Measurements from ENCODE around the gene OPN1SW.

Gene OPN1SW

GRCh38 chr7:128777156-128778123 lies 1.8 kb upstream of the OPN1SW start:
- no CpG with 5 or more reads among the region's 5 CpGs for WGBS (ENCODE audit: extremely low coverage, insufficient coverage, low lambda C conversion rate)
- Histone ChIP-seq H3K27me3 (ENCODE audit: insufficient read depth, low read length, poor library complexity) (no peaks in the 10 kb centered on the region), H3K79me2 (ENCODE audit: control insufficient read depth, insufficient read depth, low read length) (no peaks in the 10 kb centered on the region), H3K23ac (ENCODE audit: low read length) (no peak overlapping the region), H4K5ac (ENCODE audit: low read length) (no peak overlapping the region), H3K9ac (ENCODE audit: low read length) (no peak overlapping the region), H3K4me3 (ENCODE audit: low read length) (no peak overlapping the region), H3K4me2 (ENCODE audit: low read length) (no peak overlapping the region), H4K8ac (ENCODE audit: low read depth, low read length) (no peak overlapping the region), H2BK120ac (ENCODE audit: low read depth, low read length) (no peak overlapping the region), H3K4ac (ENCODE audit: low read depth, low read length) (no peak overlapping the region), H3K18ac (ENCODE audit: low read length) (no peak overlapping the region), H3K79me1 (ENCODE audit: low read length) (no peaks in the 10 kb centered on the region), H3K27ac (ENCODE audit: low read depth, low read length) (no peak overlapping the region), H3K36me3 (ENCODE audit: control insufficient read depth, insufficient read depth, low read length) (no peaks in the 10 kb centered on the region), H2BK5ac (ENCODE audit: low read length) (no peak overlapping the region), H2BK15ac (replicated peaks; ENCODE audit: low read depth) (no peak overlapping the region), H3K56ac (ENCODE audit: low read length) (no peak overlapping the region), H2AK5ac (ENCODE audit: low read length) (no peak overlapping the region), H3K4me1 (ENCODE audit: control insufficient read depth, low read depth, low read length) (no peaks in the 10 kb centered on the region)
- DNase-seq, result no peak

GRCh38 chr7:128774921-128775320 lies 673 bp downstream of the OPN1SW start:
- Histone ChIP-seq H3K27ac (ENCODE audit: low read depth, low read length) (no peak overlapping the region), H3K79me1 (ENCODE audit: low read length) (no peaks in the 10 kb centered on the region), H3K56ac (ENCODE audit: low read length) (no peak overlapping the region), H3K18ac (ENCODE audit: low read length) (no peak overlapping the region), H3K4me1 (ENCODE audit: control insufficient read depth, low read depth, low read length) (no peaks in the 10 kb centered on the region), H3K4ac (ENCODE audit: low read depth, low read length) (no peak overlapping the region), H2AK5ac (ENCODE audit: low read length) (no peak overlapping the region), H2BK5ac (ENCODE audit: low read length) (no peak overlapping the region), H2BK120ac (ENCODE audit: low read depth, low read length) (no peak overlapping the region), H3K4me2 (ENCODE audit: low read length) (no peak overlapping the region), H3K36me3 (ENCODE audit: control insufficient read depth, insufficient read depth, low read length) (peaks cover 3% of the 10 kb centered on the region), H2BK15ac (replicated peaks; ENCODE audit: low read depth) (no peak overlapping the region), H4K8ac (ENCODE audit: low read depth, low read length) (no peak overlapping the region), H3K79me2 (ENCODE audit: control insufficient read depth, insufficient read depth, low read length) (no peaks in the 10 kb centered on the region), H3K4me3 (ENCODE audit: low read length) (no peak overlapping the region), H3K27me3 (ENCODE audit: insufficient read depth, low read length, poor library complexity) (no peaks in the 10 kb centered on the region), H3K9ac (ENCODE audit: low read length) (no peak overlapping the region), H3K23ac (ENCODE audit: low read length) (no peak overlapping the region), H4K5ac (ENCODE audit: low read length) (no peak overlapping the region)
- no peak for DNase-seq
- no CpG with 5 or more reads among the region's 7 CpGs for WGBS (ENCODE audit: extremely low coverage, insufficient coverage, low lambda C conversion rate)

GRCh38 chr7:128774029-128774689 lies 1.4 kb downstream of the OPN1SW start:
- Histone ChIP-seq H3K56ac (ENCODE audit: low read length) (no peak overlapping the region), H3K9ac (ENCODE audit: low read length) (no peak overlapping the region), H3K36me3 (ENCODE audit: control insufficient read depth, insufficient read depth, low read length) (peaks cover 3% of the 10 kb centered on the region), H3K18ac (ENCODE audit: low read length) (no peak overlapping the region), H2AK5ac (ENCODE audit: low read length) (no peak overlapping the region), H2BK15ac (replicated peaks; ENCODE audit: low read depth) (no peak overlapping the region), H2BK5ac (ENCODE audit: low read length) (no peak overlapping the region), H3K4me1 (ENCODE audit: control insufficient read depth, low read depth, low read length) (no peaks in the 10 kb centered on the region), H3K79me1 (ENCODE audit: low read length) (no peaks in the 10 kb centered on the region), H4K8ac (ENCODE audit: low read depth, low read length) (no peak overlapping the region), H4K5ac (ENCODE audit: low read length) (no peak overlapping the region), H2BK120ac (ENCODE audit: low read depth, low read length) (no peak overlapping the region), H3K23ac (ENCODE audit: low read length) (no peak overlapping the region), H3K27ac (ENCODE audit: low read depth, low read length) (no peak overlapping the region), H3K4me3 (ENCODE audit: low read length) (no peak overlapping the region), H3K27me3 (ENCODE audit: insufficient read depth, low read length, poor library complexity) (no peaks in the 10 kb centered on the region), H3K4ac (ENCODE audit: low read depth, low read length) (no peak overlapping the region), H3K4me2 (ENCODE audit: low read length) (no peak overlapping the region), H3K79me2 (ENCODE audit: control insufficient read depth, insufficient read depth, low read length) (no peaks in the 10 kb centered on the region)
- DNase-seq, result no peak
- no CpG with 5 or more reads among the region's 13 CpGs for WGBS (ENCODE audit: extremely low coverage, insufficient coverage, low lambda C conversion rate)

- H2BK5ac ChIP-seq (ENCODE audit: low read length), result no peak overlapping the region
- DNase-seq, result no peak
- no peak overlapping the region for H2BK120ac ChIP-seq (ENCODE audit: low read depth, low read length)
- no peak overlapping the region for H4K8ac ChIP-seq (ENCODE audit: low read depth, low read length)
- WGBS (ENCODE audit: extremely low coverage, insufficient coverage, low lambda C conversion rate), result no CpG with 5 or more reads among the region's 12 CpGs
- no peak overlapping the region for H2BK15ac ChIP-seq (replicated peaks; ENCODE audit: low read depth)
- no peaks in the 10 kb centered on the region for H3K4me1 ChIP-seq (ENCODE audit: control insufficient read depth, low read depth, low read length)
- H3K36me3 ChIP-seq (ENCODE audit: control insufficient read depth, insufficient read depth, low read length), result peaks cover 4% of the 10 kb centered on the region
- no peak overlapping the region for H3K4ac ChIP-seq (ENCODE audit: low read depth, low read length)
- H3K56ac ChIP-seq (ENCODE audit: low read length), result no peak overlapping the region
- no peak overlapping the region for H3K9ac ChIP-seq (ENCODE audit: low read length)
- no peak overlapping the region for H3K27ac ChIP-seq (ENCODE audit: low read depth, low read length)
- no peak overlapping the region for H3K18ac ChIP-seq (ENCODE audit: low read length)
- no peak overlapping the region for H2AK5ac ChIP-seq (ENCODE audit: low read length)
- H3K27me3 ChIP-seq (ENCODE audit: insufficient read depth, low read length, poor library complexity), result no peaks in the 10 kb centered on the region
- no peak overlapping the region for H4K5ac ChIP-seq (ENCODE audit: low read length)
- no peak overlapping the region for H3K4me2 ChIP-seq (ENCODE audit: low read length)
- no peak overlapping the region for H3K4me3 ChIP-seq (ENCODE audit: low read length)
- no peak overlapping the region for H3K23ac ChIP-seq (ENCODE audit: low read length)
- H3K79me2 ChIP-seq (ENCODE audit: control insufficient read depth, insufficient read depth, low read length), result no peaks in the 10 kb centered on the region
- H3K79me1 ChIP-seq (ENCODE audit: low read length), result no peaks in the 10 kb centered on the region
Measured at GRCh38 chr7:128773604-128774003, 2.0 kb downstream of the OPN1SW start.

GRCh38 chr7:128770233-128770632 lies 5.4 kb downstream of the OPN1SW start:
- no peaks in the 10 kb centered on the region for H3K79me2 ChIP-seq (ENCODE audit: control insufficient read depth, insufficient read depth, low read length)
- no peaks in the 10 kb centered on the region for H3K27me3 ChIP-seq (ENCODE audit: insufficient read depth, low read length, poor library complexity)
- H3K36me3 ChIP-seq (ENCODE audit: control insufficient read depth, insufficient read depth, low read length), result peaks cover 11% of the 10 kb centered on the region
- no peak overlapping the region for H2AK5ac ChIP-seq (ENCODE audit: low read length)
- H3K4ac ChIP-seq (ENCODE audit: low read depth, low read length), result no peak overlapping the region
- H2BK120ac ChIP-seq (ENCODE audit: low read depth, low read length), result no peak overlapping the region
- H3K9ac ChIP-seq (ENCODE audit: low read length), result no peak overlapping the region
- no CpG with 5 or more reads among the region's 2 CpGs for WGBS (ENCODE audit: extremely low coverage, insufficient coverage, low lambda C conversion rate)
- H3K23ac ChIP-seq (ENCODE audit: low read length), result no peak overlapping the region
- H3K18ac ChIP-seq (ENCODE audit: low read length), result no peak overlapping the region
- no peaks in the 10 kb centered on the region for H3K4me1 ChIP-seq (ENCODE audit: control insufficient read depth, low read depth, low read length)
- peaks cover 3% of the 10 kb centered on the region for H3K79me1 ChIP-seq (ENCODE audit: low read length)
- H3K56ac ChIP-seq (ENCODE audit: low read length), result no peak overlapping the region
- no peak overlapping the region for H3K4me3 ChIP-seq (ENCODE audit: low read length)
- H2BK15ac ChIP-seq (replicated peaks; ENCODE audit: low read depth), result no peak overlapping the region
- H3K27ac ChIP-seq (ENCODE audit: low read depth, low read length), result no peak overlapping the region
- no peak overlapping the region for H2BK5ac ChIP-seq (ENCODE audit: low read length)
- no peak overlapping the region for H4K5ac ChIP-seq (ENCODE audit: low read length)
- H3K4me2 ChIP-seq (ENCODE audit: low read length), result no peak overlapping the region
- H4K8ac ChIP-seq (ENCODE audit: low read depth, low read length), result no peak overlapping the region
- no peak for DNase-seq

Measured in mesendoderm (in vitro differentiated cells).